CD4-positive, CD25-positive, alpha-beta regulatory T cell (primary cell): ENCODE measurements around the gene RAB3GAP1. TPM values are rescaled to one million over a fixed set of nuclear protein-coding genes. Genes with fewer than 3 reads are reported as not detected.

ENCODE experiments used
- ATAC-seq, 2 donors: fragments of 150-1000 bp; cut with Tn5 transposase; one replicate each; pipeline ENCODE4 v1.10.0; 2021; ENCODE audit warnings: low read depth in 2 of 2, moderate number of reproducible peaks in 2 of 2, moderate library complexity in 1 of 2
- DNase-seq, 3 donors: peaks; one replicate each; pipeline versions ENCODE4 v3.0.0 to v3.0.0-alpha.2; 2012 to 2022; ENCODE audit warnings: mixed read lengths in 1 of 3
- H3K27ac ChIP-seq: one replicate; pipeline ENCODE4 v1.7.0; 2013; ENCODE audit warnings: mild to moderate bottlenecking, low read length; ENCODE audit not compliant: insufficient read depth, poor library complexity, severe bottlenecking
- H3K27me3 ChIP-seq: one replicate; pipeline ENCODE4 v1.7.0; 2013; ENCODE audit warnings: low read length; ENCODE audit not compliant: control insufficient read depth, insufficient read depth
- H3K36me3 ChIP-seq: one replicate; pipeline ENCODE4 v1.7.0; 2013; ENCODE audit warnings: mild to moderate bottlenecking, low read length, moderate library complexity; ENCODE audit not compliant: control insufficient read depth, insufficient read depth
- H3K4me1 ChIP-seq: 2 replicates; pipeline ENCODE4 v1.7.0; 2013; ENCODE audit warnings: mild to moderate bottlenecking, low read length; ENCODE audit not compliant: insufficient read depth, control insufficient read depth, poor library complexity, severe bottlenecking
- H3K4me3 ChIP-seq: one replicate; pipeline ENCODE4 v1.7.0; 2013; ENCODE audit warnings: low read depth, mild to moderate bottlenecking, low read length, moderate library complexity
- H3K9me3 ChIP-seq, 2 experiments: 1 replicate in 1 of 2; 2 replicates in 1 of 2; pipeline ENCODE4 v1.7.0; 2013; ENCODE audit warnings: low read length in 2 of 2, mild to moderate bottlenecking in 1 of 2, moderate library complexity in 1 of 2; ENCODE audit not compliant: control insufficient read depth in 2 of 2
- H3K27ac Mint-ChIP-seq, 3 donors: one replicate each; pipeline ENCODE4 v1.8.0; 2020 to 2022; ENCODE audit warnings: mild to moderate bottlenecking in 3 of 3, mixed read lengths in 3 of 3, moderate library complexity in 2 of 3
- H3K27me3 Mint-ChIP-seq: one replicate; pipeline ENCODE4 v1.8.0; 2022; ENCODE audit warnings: mild to moderate bottlenecking, mixed read lengths
- H3K36me3 Mint-ChIP-seq: one replicate; pipeline ENCODE4 v1.8.0; 2020; ENCODE audit warnings: mixed read lengths
- H3K4me1 Mint-ChIP-seq, 4 donors: one replicate each; pipeline ENCODE4 v1.8.0; 2020 to 2022; ENCODE audit warnings: mixed read lengths in 4 of 4, mild to moderate bottlenecking in 1 of 4
- H3K4me3 Mint-ChIP-seq, 4 donors: one replicate each; pipeline ENCODE4 v1.8.0; 2020 to 2022; ENCODE audit warnings: mild to moderate bottlenecking in 4 of 4, mixed read lengths in 4 of 4, moderate library complexity in 3 of 4
- H3K9me3 Mint-ChIP-seq, 7 donors: one replicate each; pipeline ENCODE4 v1.8.0; 2020 to 2022; ENCODE audit warnings: mixed read lengths in 7 of 7, mild to moderate bottlenecking in 3 of 7, moderate library complexity in 2 of 7
- polyA plus RNA-seq, 4 donors: library from polyadenylated mRNA; unstranded; fragments of 300-500 nt; fragmentation: Illumina TruSeq; gene quantifications; one replicate each; pipeline ENCODE4 v1.2.3, GENCODE V29; 2021
- total RNA-seq: library from RNA; stranded (reverse); gene quantifications from one replicate; pipeline ENCODE4 v1.2.3, GENCODE V29; 2022

Gene RAB3GAP1
- total and polyA plus RNA-seq, 5 donors from 2014 or later: 15.4 to 40.1 (median 19.7) TPM

DNA sequence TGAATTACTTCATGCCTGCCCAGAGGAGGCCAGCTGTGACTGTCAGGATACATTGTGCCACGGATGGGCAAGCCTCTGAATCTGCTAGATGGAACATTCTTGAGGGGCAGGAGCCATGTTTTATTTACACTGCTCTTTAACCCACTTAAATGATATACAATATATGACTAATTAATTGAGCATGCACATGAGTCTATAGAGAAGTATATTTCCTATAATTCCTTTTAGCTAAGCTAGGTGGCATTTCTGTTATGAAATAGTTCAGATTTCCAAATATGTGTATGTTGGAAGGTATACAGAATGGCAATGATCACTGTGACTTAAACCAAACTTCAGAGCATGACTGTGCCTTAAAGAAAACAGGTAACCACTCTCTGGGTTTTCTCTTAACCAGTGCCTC is 131.7 kb downstream of the RAB3GAP1 start:
- Mint-ChIP-seq H3K9me3 (peaks cover 0 to 6% (median 3%) of the 10 kb centered on the region in 7 donors), H3K36me3 (peaks cover 6% of the 10 kb centered on the region), H3K4me1 (peaks cover 0 to 4% (median 0%) of the 10 kb centered on the region in 4 donors), H3K27me3 (no peaks in the 10 kb centered on the region), H3K27ac (no peak overlapping the region), H3K4me3 (no peak overlapping the region)
- H3K4me1 ChIP-seq: no peaks in the 10 kb centered on the region
- no peaks in the 10 kb centered on the region for H3K36me3 ChIP-seq
- no peaks in the 10 kb centered on the region for H3K27me3 ChIP-seq
- no peak overlapping the region for H3K4me3 ChIP-seq
- DNase-seq (no peak), ATAC-seq (no peak)
- H3K27ac ChIP-seq: no peak overlapping the region
- no peaks in the 10 kb centered on the region for H3K9me3 ChIP-seq

DNA sequence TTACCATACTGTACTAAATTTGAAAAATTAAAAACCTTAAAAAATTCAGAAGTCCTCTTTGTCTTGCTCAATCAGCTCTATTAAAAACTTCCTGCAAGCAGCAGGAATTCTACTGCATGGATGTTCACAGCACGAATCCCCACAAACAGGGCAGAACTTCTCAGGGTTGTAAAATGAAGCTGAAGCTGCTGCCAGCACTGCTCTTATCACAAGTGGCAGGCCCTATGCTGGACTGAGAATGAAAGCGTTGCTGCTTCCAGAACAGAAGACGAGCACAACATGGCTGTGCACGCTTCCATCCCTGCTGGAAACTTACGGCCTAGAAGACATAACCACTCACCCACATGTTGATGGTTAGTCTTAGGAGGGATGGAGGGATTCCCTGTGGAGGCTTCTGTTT is 134.0 kb downstream of the RAB3GAP1 start:
- Mint-ChIP-seq H3K4me1 (no peaks in the 10 kb centered on the region), H3K9me3 (peaks cover 0 to 18% (median 8%) of the 10 kb centered on the region in 7 donors), H3K27ac (no peak overlapping the region), H3K36me3 (peaks cover 11% of the 10 kb centered on the region), H3K27me3 (no peaks in the 10 kb centered on the region), H3K4me3 (no peak overlapping the region)
- ATAC-seq (no peak), DNase-seq (no peak)
- H3K4me1 ChIP-seq: no peaks in the 10 kb centered on the region
- no peak overlapping the region for H3K27ac ChIP-seq
- H3K4me3 ChIP-seq: no peak overlapping the region
- peaks cover 7 to 10% of the 10 kb centered on the region in 2 experiments for H3K9me3 ChIP-seq
- no peaks in the 10 kb centered on the region for H3K27me3 ChIP-seq
- no peaks in the 10 kb centered on the region for H3K36me3 ChIP-seq

DNA sequence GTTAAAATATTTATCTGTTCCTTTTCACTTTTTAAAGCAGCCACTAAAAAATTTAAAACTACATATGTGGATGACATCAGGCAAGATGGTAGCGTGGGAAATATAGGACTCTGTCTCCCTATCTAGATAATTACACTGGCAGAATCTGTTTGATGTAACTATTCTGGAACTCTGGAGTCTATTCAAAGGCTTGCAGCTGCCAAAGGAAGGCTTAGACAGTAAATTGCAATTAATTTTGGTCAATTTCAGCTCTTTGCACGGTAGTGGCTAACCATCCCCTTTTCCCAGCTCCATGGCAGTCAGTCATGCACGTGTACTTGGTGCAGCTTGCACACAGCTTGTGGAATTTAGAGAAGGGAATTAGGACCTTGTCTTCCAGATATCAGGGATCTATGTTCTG is 135.2 kb downstream of the RAB3GAP1 start:
- H3K36me3 ChIP-seq: no peaks in the 10 kb centered on the region

DNA sequence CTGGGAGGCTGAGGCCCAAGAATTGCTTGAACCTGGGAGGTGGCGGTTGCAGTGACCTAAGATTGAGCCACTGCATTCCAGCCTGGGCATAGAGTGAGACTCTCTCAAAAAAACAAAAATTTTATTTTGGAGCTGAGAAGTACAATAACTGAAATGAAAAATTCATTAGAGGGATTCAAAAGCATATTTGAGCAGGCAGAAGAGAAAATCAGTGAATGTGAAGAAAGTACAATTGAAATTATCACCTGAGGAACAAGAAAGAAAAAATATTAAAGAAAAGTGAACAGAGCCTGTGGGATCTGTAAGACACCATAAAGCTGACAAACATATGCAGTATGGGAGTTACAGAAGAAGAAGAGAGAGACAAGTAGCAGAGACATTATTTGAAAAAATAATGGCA is 137.1 kb downstream of the RAB3GAP1 start:
- Histone ChIP-seq H3K4me1 (no peaks in the 10 kb centered on the region), H3K9me3 (peaks cover 8 to 10% of the 10 kb centered on the region in 2 experiments), H3K27me3 (no peaks in the 10 kb centered on the region), H3K27ac (no peak overlapping the region), H3K4me3 (no peak overlapping the region), H3K36me3 (no peaks in the 10 kb centered on the region)
- DNase-seq (no peak), ATAC-seq (no peak)
- Mint-ChIP-seq H3K27ac (no peak overlapping the region), H3K27me3 (no peaks in the 10 kb centered on the region), H3K4me3 (no peak overlapping the region), H3K9me3 (peaks cover 0 to 21% (median 9%) of the 10 kb centered on the region in 7 donors), H3K36me3 (peaks cover 11% of the 10 kb centered on the region), H3K4me1 (no peaks in the 10 kb centered on the region)

More for the DNA sequence above, 135.2 kb downstream of the RAB3GAP1 start:
- Histone ChIP-seq H3K27me3 (no peaks in the 10 kb centered on the region), H3K4me1 (no peaks in the 10 kb centered on the region), H3K4me3 (no peak overlapping the region), H3K27ac (no peak overlapping the region), H3K9me3 (peaks cover 7 to 10% of the 10 kb centered on the region in 2 experiments)
- no peak overlapping the region for H3K4me3 Mint-ChIP-seq
- no peak for ATAC-seq
- no peak for DNase-seq
- H3K4me1 Mint-ChIP-seq: no peaks in the 10 kb centered on the region
- no peaks in the 10 kb centered on the region for H3K27me3 Mint-ChIP-seq
- H3K36me3 Mint-ChIP-seq: peaks cover 11% of the 10 kb centered on the region
- peaks cover 0 to 18% (median 8%) of the 10 kb centered on the region in 7 donors for H3K9me3 Mint-ChIP-seq
- no peak overlapping the region for H3K27ac Mint-ChIP-seq

DNA sequence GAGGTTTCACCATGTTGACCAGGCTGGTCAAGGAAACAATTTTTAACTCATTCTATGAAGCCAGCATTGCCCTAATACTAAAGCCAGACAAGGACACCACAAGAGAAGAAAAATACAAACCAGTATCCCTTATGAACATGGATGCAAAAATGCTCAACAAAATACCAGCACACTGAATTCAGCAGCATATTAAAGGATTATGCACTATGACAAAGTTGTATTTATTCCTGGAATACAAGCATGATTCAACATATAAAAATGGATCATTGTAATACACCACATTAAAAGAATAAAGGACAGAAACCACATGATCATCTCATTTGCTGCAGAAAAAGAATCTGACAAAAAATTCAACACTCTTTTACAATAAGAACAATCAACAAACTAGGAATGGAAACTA is 138.7 kb downstream of the RAB3GAP1 start:
- no peaks in the 10 kb centered on the region for H3K36me3 ChIP-seq
- Mint-ChIP-seq H3K36me3 (peaks cover 5% of the 10 kb centered on the region), H3K4me1 (no peaks in the 10 kb centered on the region), H3K9me3 (peaks cover 0 to 23% (median 9%) of the 10 kb centered on the region in 7 donors), H3K27me3 (no peaks in the 10 kb centered on the region), H3K4me3 (peak overlapping the region in 1 of 4 donors; percentile 8), H3K27ac (no peak overlapping the region)
- H3K27ac ChIP-seq: no peak overlapping the region
- no peaks in the 10 kb centered on the region for H3K4me1 ChIP-seq
- DNase-seq (no peak), ATAC-seq (no peak)
- peaks cover 10% of the 10 kb centered on the region in 2 experiments for H3K9me3 ChIP-seq
- H3K27me3 ChIP-seq: no peaks in the 10 kb centered on the region
- no peak overlapping the region for H3K4me3 ChIP-seq

DNA sequence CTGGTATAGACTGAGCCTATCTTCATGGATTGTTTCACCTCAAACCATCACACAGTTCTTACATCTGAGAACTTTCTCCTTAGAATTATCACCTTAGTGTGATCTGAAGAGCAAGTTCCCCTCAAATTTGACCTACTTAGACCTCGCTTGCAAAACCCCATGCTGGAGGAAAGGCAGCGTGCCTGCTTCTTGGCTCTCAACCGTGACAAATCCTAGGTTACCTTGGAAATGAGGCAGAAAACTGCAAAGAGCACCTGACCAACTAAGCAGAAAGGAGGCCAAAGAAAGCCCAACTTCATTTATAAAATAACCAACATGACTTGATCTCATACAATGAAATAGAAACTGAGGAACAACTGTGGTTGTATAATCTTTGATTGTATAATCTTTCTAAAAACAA is 146.4 kb downstream of the RAB3GAP1 start:
- Mint-ChIP-seq H3K27ac (no peak overlapping the region), H3K27me3 (no peaks in the 10 kb centered on the region)

DNA sequence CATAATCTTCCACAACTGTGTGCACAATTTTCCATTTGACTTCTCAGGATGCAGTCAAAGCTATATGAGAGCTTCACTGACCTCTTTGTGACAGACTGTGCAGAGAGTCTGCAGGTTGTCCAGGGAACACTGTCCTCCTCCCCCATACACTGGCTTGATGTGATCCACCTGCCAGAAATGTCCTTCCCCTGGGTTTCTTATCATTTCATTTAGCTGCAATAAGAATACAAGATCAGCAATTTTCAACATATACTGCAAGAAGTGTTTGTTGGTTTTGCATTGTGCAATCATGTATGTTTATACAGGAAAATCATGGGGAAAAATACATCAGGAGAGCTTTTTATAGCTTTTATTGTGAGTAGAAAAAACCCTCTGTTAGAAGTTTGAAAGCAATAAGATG is 150.7 kb downstream of the RAB3GAP1 start:
- H3K4me3 ChIP-seq: no peak overlapping the region
- no peaks in the 10 kb centered on the region for H3K27me3 ChIP-seq
- Mint-ChIP-seq H3K9me3 (no peaks in the 10 kb centered on the region), H3K27ac (no peak overlapping the region), H3K36me3 (peaks cover 11% of the 10 kb centered on the region), H3K4me3 (no peak overlapping the region), H3K4me1 (no peaks in the 10 kb centered on the region), H3K27me3 (no peaks in the 10 kb centered on the region)
- no peaks in the 10 kb centered on the region for H3K36me3 ChIP-seq
- H3K4me1 ChIP-seq: no peaks in the 10 kb centered on the region
- no peak overlapping the region for H3K27ac ChIP-seq
- ATAC-seq (no peak), DNase-seq (no peak)
- H3K9me3 ChIP-seq: no peaks in the 10 kb centered on the region

More for the DNA sequence above, 146.4 kb downstream of the RAB3GAP1 start:
- Histone ChIP-seq H3K27ac (no peak overlapping the region), H3K27me3 (no peaks in the 10 kb centered on the region), H3K9me3 (peaks cover 0 to 3% of the 10 kb centered on the region in 2 experiments), H3K4me1 (no peaks in the 10 kb centered on the region), H3K4me3 (no peak overlapping the region), H3K36me3 (no peaks in the 10 kb centered on the region)
- Mint-ChIP-seq H3K9me3 (peaks cover 0 to 4% (median 0%) of the 10 kb centered on the region in 7 donors), H3K36me3 (peaks cover 7% of the 10 kb centered on the region), H3K4me1 (no peaks in the 10 kb centered on the region), H3K4me3 (no peak overlapping the region)
- DNase-seq (no peak), ATAC-seq (no peak)

DNA sequence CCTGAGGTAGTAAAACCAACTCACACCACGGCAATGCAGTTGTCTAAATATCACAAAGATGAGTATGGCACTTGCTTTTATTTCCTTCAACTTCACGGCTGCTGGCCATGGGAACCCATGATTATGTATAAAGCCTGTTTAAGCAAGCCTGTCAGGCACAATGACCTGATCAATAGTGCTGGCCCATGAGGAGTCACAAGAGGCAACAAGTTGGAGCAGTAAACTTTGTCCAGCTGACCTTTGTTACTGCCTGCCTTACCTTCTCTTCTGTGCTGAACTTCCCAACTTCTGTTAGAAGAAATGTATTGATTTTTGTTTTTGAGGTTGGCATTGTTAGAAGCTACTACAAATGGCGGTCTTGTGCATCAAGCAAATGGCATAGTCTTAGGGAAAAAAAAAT is 151.9 kb downstream of the RAB3GAP1 start:
- H3K4me3 Mint-ChIP-seq: no peak overlapping the region
- peaks cover 11% of the 10 kb centered on the region for H3K36me3 Mint-ChIP-seq
- no peaks in the 10 kb centered on the region for H3K4me1 Mint-ChIP-seq

More for the DNA sequence above, 151.9 kb downstream of the RAB3GAP1 start:
- Mint-ChIP-seq H3K27ac (no peak overlapping the region), H3K9me3 (no peaks in the 10 kb centered on the region), H3K27me3 (no peaks in the 10 kb centered on the region)
- Histone ChIP-seq H3K4me1 (no peaks in the 10 kb centered on the region), H3K27me3 (no peaks in the 10 kb centered on the region), H3K9me3 (no peaks in the 10 kb centered on the region), H3K27ac (no peak overlapping the region), H3K4me3 (no peak overlapping the region), H3K36me3 (no peaks in the 10 kb centered on the region)
- ATAC-seq (no peak), DNase-seq (no peak)
